Measurements from ENCODE around the gene ALDH1A2.
"Not testable (repeated sequence)": the region's sequence is repeated elsewhere in the genome, so short reads cannot be mapped to it uniquely, and the experiment has no call there.

Gene ALDH1A2

DNA sequence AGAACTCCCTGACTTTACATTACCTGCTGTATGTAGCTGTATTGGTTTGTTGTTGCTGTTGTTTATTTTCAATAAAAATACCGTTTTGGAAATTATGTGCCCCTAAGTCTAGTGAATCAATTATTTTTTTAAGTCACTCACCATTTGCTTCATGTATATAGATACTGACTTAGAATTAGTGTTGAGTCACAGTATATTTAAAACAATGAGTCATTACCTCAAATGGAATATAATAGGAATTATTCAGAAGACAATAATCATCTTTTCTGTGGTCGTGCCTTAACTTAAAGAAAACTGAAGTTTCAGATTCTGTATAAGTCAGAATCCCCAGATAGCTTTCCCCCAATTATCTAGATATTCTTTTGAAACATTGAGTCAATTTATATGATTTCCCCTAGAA, 21.0 kb upstream of the ALDH1A2 start:
- Histone ChIP-seq H3K27me3 (ENCODE audit: control insufficient read depth, insufficient read depth, low read length) (no peaks in the 10 kb centered on the region), H3K27ac (ENCODE audit: low read length) (no peak overlapping the region), H3K9me3 (ENCODE audit: control insufficient read depth, low read depth, low read length) (no peaks in the 10 kb centered on the region), H3K36me3 (ENCODE audit: control insufficient read depth, low read depth, low read length) (no peaks in the 10 kb centered on the region), H3K4me3 (ENCODE audit: low read length) (no peak overlapping the region), H3K4me1 (ENCODE audit: control insufficient read depth, low read depth, low read length) (no peaks in the 10 kb centered on the region), H3K9ac (ENCODE audit: low read length) (no peak overlapping the region)

GRCh38 chr15:58083526-58083925, 18.0 kb upstream of the ALDH1A2 start:
- no peaks in the 10 kb centered on the region for H3K9me3 ChIP-seq (ENCODE audit: control insufficient read depth, low read depth, low read length)
- H3K4me1 ChIP-seq (ENCODE audit: control insufficient read depth, low read depth, low read length) = peaks cover 3% of the 10 kb centered on the region
- H3K27ac ChIP-seq (ENCODE audit: low read length) = no peak overlapping the region
- H3K4me3 ChIP-seq (ENCODE audit: low read length) = no peak overlapping the region
- H3K9ac ChIP-seq (ENCODE audit: low read length) = no peak overlapping the region
- H3K36me3 ChIP-seq (ENCODE audit: control insufficient read depth, low read depth, low read length) = no peaks in the 10 kb centered on the region
- H3K27me3 ChIP-seq (ENCODE audit: control insufficient read depth, insufficient read depth, low read length) = no peaks in the 10 kb centered on the region

DNA sequence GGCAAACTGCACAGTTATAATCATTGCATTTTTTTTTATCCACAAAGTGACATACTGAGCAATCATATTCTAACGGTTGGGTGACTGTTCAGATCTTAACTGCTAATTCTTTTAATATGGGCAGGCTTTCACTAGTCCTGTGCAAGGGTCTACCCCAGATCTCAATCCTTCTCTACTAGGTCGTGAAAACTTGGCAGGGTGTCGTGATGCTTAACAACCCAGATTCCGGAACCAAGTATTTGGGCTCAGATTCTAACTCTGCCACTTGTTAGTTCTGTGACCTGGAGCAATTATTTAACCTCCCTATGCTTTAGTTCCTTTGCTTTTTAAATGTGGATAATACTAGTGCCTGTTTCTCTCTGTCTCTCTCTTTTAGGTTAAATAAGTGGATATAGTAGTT, 16.4 kb upstream of the ALDH1A2 start:
- H3K9ac ChIP-seq (ENCODE audit: low read length) = no peak overlapping the region
- H3K4me3 ChIP-seq (ENCODE audit: low read length) = no peak overlapping the region
- no peaks in the 10 kb centered on the region for H3K9me3 ChIP-seq (ENCODE audit: control insufficient read depth, low read depth, low read length)
- peaks cover 3% of the 10 kb centered on the region for H3K4me1 ChIP-seq (ENCODE audit: control insufficient read depth, low read depth, low read length)
- no peak overlapping the region for H3K27ac ChIP-seq (ENCODE audit: low read length)
- H3K27me3 ChIP-seq (ENCODE audit: control insufficient read depth, insufficient read depth, low read length) = no peaks in the 10 kb centered on the region
- H3K36me3 ChIP-seq (ENCODE audit: control insufficient read depth, low read depth, low read length) = no peaks in the 10 kb centered on the region

GRCh38 chr15:58081456-58081855, 15.9 kb upstream of the ALDH1A2 start:
- no peaks in the 10 kb centered on the region for H3K27me3 ChIP-seq (ENCODE audit: control insufficient read depth, insufficient read depth, low read length)
- H3K4me1 ChIP-seq (ENCODE audit: control insufficient read depth, low read depth, low read length) = peaks cover 3% of the 10 kb centered on the region
- H3K4me3 ChIP-seq (ENCODE audit: low read length) = no peak overlapping the region
- no peak overlapping the region for H3K27ac ChIP-seq (ENCODE audit: low read length)
- no peak overlapping the region for H3K9ac ChIP-seq (ENCODE audit: low read length)
- H3K36me3 ChIP-seq (ENCODE audit: control insufficient read depth, low read depth, low read length) = no peaks in the 10 kb centered on the region
- H3K9me3 ChIP-seq (ENCODE audit: control insufficient read depth, low read depth, low read length) = no peaks in the 10 kb centered on the region

- not testable (repeated sequence) for H3K27me3 ChIP-seq (ENCODE audit: control insufficient read depth, insufficient read depth, low read length); H3K9ac ChIP-seq (ENCODE audit: low read length); H3K4me1 ChIP-seq (ENCODE audit: control insufficient read depth, low read depth, low read length); H3K27ac ChIP-seq (ENCODE audit: low read length); H3K4me3 ChIP-seq (ENCODE audit: low read length); H3K36me3 ChIP-seq (ENCODE audit: control insufficient read depth, low read depth, low read length); H3K9me3 ChIP-seq (ENCODE audit: control insufficient read depth, low read depth, low read length)
These were observed 15.4 kb upstream of the ALDH1A2 start for GRCh38 chr15:58080959-58081358.

DNA sequence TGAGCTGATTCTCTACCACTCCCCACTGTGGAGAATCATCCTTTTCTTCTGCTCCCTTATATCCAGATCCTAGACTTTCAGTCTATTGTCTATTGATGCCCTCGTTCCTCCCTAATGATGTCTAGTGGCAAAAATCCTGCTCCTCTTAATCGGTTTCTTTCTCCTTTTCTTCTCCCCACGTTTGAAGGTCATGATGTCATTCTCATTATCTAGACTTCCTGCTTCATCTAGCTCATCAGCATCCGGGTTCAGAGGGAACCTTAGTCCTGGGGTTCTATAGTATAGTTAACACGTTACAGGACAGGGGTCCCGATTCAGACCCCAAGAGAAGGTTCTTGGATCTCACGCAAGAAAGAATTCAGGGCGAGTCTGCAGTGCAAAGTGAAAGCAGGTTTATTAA, 14.9 kb upstream of the ALDH1A2 start:
- Histone ChIP-seq H3K9me3 (ENCODE audit: control insufficient read depth, low read depth, low read length) (no peaks in the 10 kb centered on the region), H3K27me3 (ENCODE audit: control insufficient read depth, insufficient read depth, low read length) (no peaks in the 10 kb centered on the region)

DNA sequence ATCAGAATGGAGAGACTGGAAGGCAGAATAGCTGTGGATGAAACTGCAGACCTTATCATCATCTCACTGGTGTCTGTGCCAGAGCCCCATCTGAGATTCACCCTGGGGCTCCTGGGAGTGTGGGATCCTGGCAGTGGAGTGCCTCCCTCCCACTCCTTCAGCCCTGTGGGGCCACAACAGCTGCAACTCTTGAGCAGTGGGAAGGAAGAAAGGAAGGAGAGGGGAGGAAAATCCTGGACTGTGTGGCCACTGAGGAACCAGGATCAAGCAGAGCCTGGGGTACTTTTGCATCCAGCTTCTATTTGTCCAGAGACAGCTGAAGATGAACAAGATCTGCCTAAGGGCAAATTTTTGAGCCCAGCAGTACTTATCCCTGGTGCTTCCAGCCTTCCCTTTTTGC, 13.1 kb upstream of the ALDH1A2 start:
- Histone ChIP-seq H3K4me3 (ENCODE audit: low read length) (no peak overlapping the region), H3K9me3 (ENCODE audit: control insufficient read depth, low read depth, low read length) (no peaks in the 10 kb centered on the region), H3K27me3 (ENCODE audit: control insufficient read depth, insufficient read depth, low read length) (no peaks in the 10 kb centered on the region), H3K27ac (ENCODE audit: low read length) (no peak overlapping the region), H3K4me1 (ENCODE audit: control insufficient read depth, low read depth, low read length) (peaks cover 3% of the 10 kb centered on the region), H3K36me3 (ENCODE audit: control insufficient read depth, low read depth, low read length) (no peaks in the 10 kb centered on the region), H3K9ac (ENCODE audit: low read length) (no peak overlapping the region)

More for the DNA sequence above, 14.9 kb upstream of the ALDH1A2 start:
- no peak overlapping the region for H3K4me3 ChIP-seq (ENCODE audit: low read length)
- H3K4me1 ChIP-seq (ENCODE audit: control insufficient read depth, low read depth, low read length) = peaks cover 3% of the 10 kb centered on the region
- H3K36me3 ChIP-seq (ENCODE audit: control insufficient read depth, low read depth, low read length) = no peaks in the 10 kb centered on the region
- no peak overlapping the region for H3K9ac ChIP-seq (ENCODE audit: low read length)
- no peak overlapping the region for H3K27ac ChIP-seq (ENCODE audit: low read length)

DNA sequence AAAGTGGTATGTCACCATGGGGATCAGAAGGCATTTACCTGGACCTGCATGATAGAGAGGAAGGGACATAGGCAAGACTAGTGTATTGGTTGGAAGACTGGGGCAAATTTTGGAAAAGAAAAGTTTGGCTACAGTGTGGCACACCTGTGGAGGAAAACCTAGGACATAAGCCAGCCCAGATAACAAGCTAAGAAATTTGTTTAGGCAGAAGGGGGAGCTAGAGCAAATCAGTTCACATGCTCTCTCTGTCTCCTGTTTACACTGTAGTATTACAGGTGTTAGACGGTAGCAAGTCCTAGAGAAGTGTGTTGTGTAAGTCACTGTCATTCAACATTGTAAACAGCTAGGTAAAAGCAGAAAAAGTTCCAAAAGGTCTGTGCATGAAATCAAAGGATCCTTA, 11.9 kb upstream of the ALDH1A2 start:
- no peaks in the 10 kb centered on the region for H3K36me3 ChIP-seq (ENCODE audit: control insufficient read depth, low read depth, low read length)

GRCh38 chr15:58074452-58074851, 8.9 kb upstream of the ALDH1A2 start:
- no peak overlapping the region for H3K9ac ChIP-seq (ENCODE audit: low read length)
- no peak overlapping the region for H3K4me3 ChIP-seq (ENCODE audit: low read length)
- no peak overlapping the region for H3K27ac ChIP-seq (ENCODE audit: low read length)
- H3K27me3 ChIP-seq (ENCODE audit: control insufficient read depth, insufficient read depth, low read length) = peaks cover 3% of the 10 kb centered on the region
- no peaks in the 10 kb centered on the region for H3K9me3 ChIP-seq (ENCODE audit: control insufficient read depth, low read depth, low read length)
- H3K4me1 ChIP-seq (ENCODE audit: control insufficient read depth, low read depth, low read length) = no peaks in the 10 kb centered on the region
- H3K36me3 ChIP-seq (ENCODE audit: control insufficient read depth, low read depth, low read length) = no peaks in the 10 kb centered on the region

More for the DNA sequence above, 11.9 kb upstream of the ALDH1A2 start:
- Histone ChIP-seq H3K9ac (ENCODE audit: low read length) (no peak overlapping the region), H3K4me3 (ENCODE audit: low read length) (no peak overlapping the region), H3K9me3 (ENCODE audit: control insufficient read depth, low read depth, low read length) (no peaks in the 10 kb centered on the region), H3K4me1 (ENCODE audit: control insufficient read depth, low read depth, low read length) (peaks cover 3% of the 10 kb centered on the region), H3K27me3 (ENCODE audit: control insufficient read depth, insufficient read depth, low read length) (no peaks in the 10 kb centered on the region), H3K27ac (ENCODE audit: low read length) (no peak overlapping the region)

DNA sequence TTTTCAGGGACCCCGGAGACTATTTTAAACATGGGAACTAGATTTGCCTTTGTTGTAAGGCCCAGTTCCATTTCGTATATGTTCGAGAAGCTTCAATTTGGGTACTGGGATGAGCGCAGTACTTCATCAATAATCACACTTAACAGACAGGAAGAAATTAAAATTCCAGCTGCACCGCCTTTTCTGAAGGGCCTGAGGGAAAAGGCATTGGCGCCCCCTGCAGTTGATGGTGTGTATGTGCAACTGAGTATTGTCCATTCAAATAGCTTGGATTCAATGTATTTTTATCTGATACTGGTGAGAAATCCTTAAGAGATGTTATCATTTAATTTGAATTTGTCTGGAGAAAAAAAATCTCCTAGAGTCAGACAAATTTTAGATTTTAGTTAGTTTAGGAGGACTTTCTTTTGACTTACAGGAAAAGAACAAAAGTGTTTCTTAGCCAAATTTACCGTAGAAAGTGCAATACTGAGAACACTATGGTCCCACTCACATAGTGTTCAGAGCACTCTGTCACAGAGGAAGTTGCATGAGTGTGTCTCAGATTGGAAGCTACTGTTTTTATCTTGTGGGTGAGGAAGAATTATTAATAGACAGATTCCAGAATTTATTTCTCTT, 5.4 kb upstream of the ALDH1A2 start:
- Histone ChIP-seq H3K36me3 (ENCODE audit: control insufficient read depth, low read depth, low read length) (no peaks in the 10 kb centered on the region), H3K27me3 (ENCODE audit: control insufficient read depth, insufficient read depth, low read length) (peaks cover 29% of the 10 kb centered on the region), H3K27ac (ENCODE audit: low read length) (no peak overlapping the region), H3K9me3 (ENCODE audit: control insufficient read depth, low read depth, low read length) (no peaks in the 10 kb centered on the region), H3K4me1 (ENCODE audit: control insufficient read depth, low read depth, low read length) (no peaks in the 10 kb centered on the region), H3K9ac (ENCODE audit: low read length) (no peak overlapping the region), H3K4me3 (ENCODE audit: low read length) (no peak overlapping the region)

DNA sequence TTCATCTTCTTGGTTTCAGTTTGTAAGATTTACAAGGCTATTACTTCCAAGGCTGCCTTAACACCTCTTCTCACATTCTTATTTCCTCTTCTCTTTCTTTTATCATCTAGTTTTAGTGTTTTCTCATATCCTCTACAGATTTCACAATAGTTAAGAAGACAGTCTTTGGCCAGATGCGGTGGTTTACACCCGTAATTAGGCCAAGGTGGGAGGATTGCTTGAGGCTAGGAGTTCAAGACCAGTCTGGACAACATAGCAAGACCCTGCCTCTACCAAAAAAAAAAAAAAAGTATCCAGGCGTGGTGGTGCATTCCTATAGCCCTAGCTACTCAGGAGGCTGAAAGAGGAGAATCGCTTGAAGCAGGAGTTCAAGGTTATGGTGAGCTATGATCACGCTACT, 3.5 kb upstream of the ALDH1A2 start:
- Histone ChIP-seq H3K36me3 (ENCODE audit: control insufficient read depth, low read depth, low read length) (no peaks in the 10 kb centered on the region), H3K9me3 (ENCODE audit: control insufficient read depth, low read depth, low read length) (no peaks in the 10 kb centered on the region), H3K27me3 (ENCODE audit: control insufficient read depth, insufficient read depth, low read length) (peaks cover 48% of the 10 kb centered on the region), H3K9ac (ENCODE audit: low read length) (no peak overlapping the region), H3K4me1 (ENCODE audit: control insufficient read depth, low read depth, low read length) (peaks cover 7% of the 10 kb centered on the region), H3K27ac (ENCODE audit: low read length) (no peak overlapping the region), H3K4me3 (ENCODE audit: low read length) (no peak overlapping the region)

DNA sequence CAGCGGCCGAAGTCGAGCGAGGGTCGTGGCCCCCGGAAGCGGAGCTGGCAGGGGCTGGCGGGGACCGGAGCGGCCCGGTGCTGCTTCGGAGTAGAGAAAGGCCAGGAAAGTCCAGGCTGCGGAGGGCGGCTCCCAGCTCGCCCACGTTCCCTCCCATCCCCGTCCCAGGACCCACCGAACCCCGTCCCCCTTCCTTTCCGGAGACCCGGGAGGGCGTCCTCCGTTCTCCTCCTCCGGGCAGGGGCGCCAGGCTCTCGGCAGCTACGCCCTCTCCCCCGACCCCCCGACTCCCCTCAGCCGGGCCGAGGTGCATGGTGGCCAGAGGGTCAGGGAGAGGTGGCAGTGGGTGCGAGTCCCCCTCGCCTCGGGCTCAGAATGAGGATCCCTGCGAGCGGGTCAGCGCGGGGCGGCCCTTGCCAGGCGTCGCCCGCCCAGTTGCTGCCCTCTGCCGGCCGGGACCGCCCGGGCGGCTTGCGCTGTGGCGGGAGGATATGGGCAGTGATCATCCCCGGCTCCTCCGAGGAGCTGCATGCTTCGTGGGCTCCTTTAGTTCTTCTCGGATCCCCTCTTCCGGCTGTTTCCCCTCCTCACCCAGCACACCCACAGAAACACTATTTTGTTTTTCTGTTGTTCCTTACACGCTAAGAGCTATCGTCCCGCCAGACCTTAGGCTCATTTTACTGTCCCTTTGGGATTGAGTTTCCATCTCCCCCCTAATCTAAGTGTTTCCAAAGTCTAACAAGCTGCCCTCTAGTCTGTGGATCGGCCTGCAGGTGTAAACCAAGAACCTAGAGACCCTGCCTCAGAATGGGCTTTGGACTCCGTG, 744 bp upstream of the ALDH1A2 start:
- Histone ChIP-seq H3K27me3 (ENCODE audit: control insufficient read depth, insufficient read depth, low read length) (peaks cover 75% of the 10 kb centered on the region), H3K9me3 (ENCODE audit: control insufficient read depth, low read depth, low read length) (no peaks in the 10 kb centered on the region), H3K9ac (ENCODE audit: low read length) (no peak overlapping the region), H3K4me1 (ENCODE audit: control insufficient read depth, low read depth, low read length) (peaks cover 8% of the 10 kb centered on the region), H3K27ac (ENCODE audit: low read length) (no peak overlapping the region), H3K36me3 (ENCODE audit: control insufficient read depth, low read depth, low read length) (no peaks in the 10 kb centered on the region), H3K4me3 (ENCODE audit: low read length) (peak overlapping the region; percentile 50)

Data from iPS-18a (cell line).